Neural crest cell (in vitro differentiated cells): ENCODE results near the gene FRAS1. TPM values are rescaled to one million over a fixed set of nuclear protein-coding genes. Genes with fewer than 3 reads are reported as not detected.

Experiments used
- DNase-seq: peaks from one replicate; pipeline ENCODE4 v3.0.0; 2021; ENCODE audit warnings: low read depth, mixed read lengths, low spot score
- H3K27ac Mint-ChIP-seq: one replicate; pipeline ENCODE4 v1.8.0; 2021; ENCODE audit warnings: mild to moderate bottlenecking, mixed read lengths; ENCODE audit not compliant: unreplicated experiment
- H3K27me3 Mint-ChIP-seq: 2 replicates; pipeline ENCODE4 v1.8.0; 2021; ENCODE audit warnings: low read depth, mild to moderate bottlenecking, mixed read lengths
- H3K36me3 Mint-ChIP-seq: 2 replicates; pipeline ENCODE4 v1.8.0; 2021; ENCODE audit warnings: low read depth, mild to moderate bottlenecking, mixed read lengths
- H3K4me1 Mint-ChIP-seq: 2 replicates; pipeline ENCODE4 v1.8.0; 2021; ENCODE audit warnings: mixed read lengths
- H3K4me3 Mint-ChIP-seq: one replicate; pipeline ENCODE4 v1.8.0; 2021; ENCODE audit warnings: mild to moderate bottlenecking, mixed read lengths
- H3K9me3 Mint-ChIP-seq: 2 replicates; pipeline ENCODE4 v1.8.0; 2021; ENCODE audit warnings: mixed read lengths
- CTCF ChIP-seq: fragments of 200-600 bp; sonication (generic); conservative IDR thresholded peaks from 2 replicates; pipeline ENCODE4 v1.5.0; 2021; ENCODE audit warnings: antibody characterized with exemption, mild to moderate bottlenecking
- total RNA-seq: library from RNA; stranded (reverse); gene quantifications from 2 replicates; pipeline ENCODE4 v1.2.1, GENCODE V29; 2021

Gene FRAS1
- total RNA-seq, 1 donor from 2014 or later, result 8.4 TPM

- H3K27ac Mint-ChIP-seq, result no peak overlapping the region
- H3K9me3 Mint-ChIP-seq, result no peaks in the 10 kb centered on the region
- no peaks in the 10 kb centered on the region for H3K27me3 Mint-ChIP-seq
- H3K4me1 Mint-ChIP-seq, result peaks cover 27% of the 10 kb centered on the region
- no peak for TF ChIP-seq CTCF
- H3K4me3 Mint-ChIP-seq, result no peak overlapping the region
- H3K36me3 Mint-ChIP-seq, result no peaks in the 10 kb centered on the region
- no peak for DNase-seq
Measured at GRCh38 chr4:78566834-78567499, 509.8 kb downstream of the FRAS1 start.

- no peaks in the 10 kb centered on the region for H3K36me3 Mint-ChIP-seq
- no peaks in the 10 kb centered on the region for H3K9me3 Mint-ChIP-seq
- no peak overlapping the region for H3K27ac Mint-ChIP-seq
- H3K27me3 Mint-ChIP-seq, result no peaks in the 10 kb centered on the region
- H3K4me1 Mint-ChIP-seq, result peaks cover 27% of the 10 kb centered on the region
- no peak for DNase-seq
- no peak overlapping the region for H3K4me3 Mint-ChIP-seq
- no peak for TF ChIP-seq CTCF
Measured at GRCh38 chr4:78567500-78568060, 510.5 kb downstream of the FRAS1 start.

GRCh38 chr4:78568640-78569305 is 511.6 kb downstream of the FRAS1 start:
- DNase-seq, result no peak
- TF ChIP-seq CTCF, result no peak
- H3K36me3 Mint-ChIP-seq, result no peaks in the 10 kb centered on the region
- H3K27ac Mint-ChIP-seq, result no peak overlapping the region
- H3K27me3 Mint-ChIP-seq, result no peaks in the 10 kb centered on the region
- H3K4me3 Mint-ChIP-seq, result no peak overlapping the region
- no peaks in the 10 kb centered on the region for H3K9me3 Mint-ChIP-seq
- peaks cover 27% of the 10 kb centered on the region for H3K4me1 Mint-ChIP-seq

GRCh38 chr4:78569306-78569821 is 512.2 kb downstream of the FRAS1 start:
- H3K4me3 Mint-ChIP-seq, result no peak overlapping the region
- DNase-seq, result no peak

GRCh38 chr4:78570117-78570516 is 513.0 kb downstream of the FRAS1 start:
- no peaks in the 10 kb centered on the region for H3K27me3 Mint-ChIP-seq
- DNase-seq, result no peak
- no peaks in the 10 kb centered on the region for H3K36me3 Mint-ChIP-seq
- H3K9me3 Mint-ChIP-seq, result no peaks in the 10 kb centered on the region
- H3K4me3 Mint-ChIP-seq, result no peak overlapping the region
- peaks cover 20% of the 10 kb centered on the region for H3K4me1 Mint-ChIP-seq
- no peak overlapping the region for H3K27ac Mint-ChIP-seq
- no peak for TF ChIP-seq CTCF

More at GRCh38 chr4:78569306-78569821, 512.2 kb downstream of the FRAS1 start:
- Mint-ChIP-seq H3K9me3 (no peaks in the 10 kb centered on the region), H3K27ac (no peak overlapping the region), H3K4me1 (peaks cover 22% of the 10 kb centered on the region), H3K27me3 (no peaks in the 10 kb centered on the region), H3K36me3 (no peaks in the 10 kb centered on the region)
- peak; percentile 39 for TF ChIP-seq CTCF
